Measurements from ENCODE around the gene AKAP6. TPM values are rescaled to one million over a fixed set of nuclear protein-coding genes. Genes with fewer than 3 reads are reported as not detected.

The AKAP6 gene
- total RNA-seq, 1 experiment from 2014 or later, result 1.9 TPM

- POLR2A ChIA-PET, result no interaction called here
- TF ChIP-seq TCF7L2 (IDR thresholded peaks at IDR 0.05; ENCODE audit: borderline replicate concordance, extremely low read depth, insufficient read depth, insufficient read length), result peak; percentile 78
- TF ChIP-seq SRF (IDR thresholded peaks at IDR 0.05; ENCODE audit: low read depth), result no peak
- no peak for TF ChIP-seq SP1 (IDR thresholded peaks at IDR 0.05; ENCODE audit: low read depth)
- TF ChIP-seq FOSL1 (IDR thresholded peaks at IDR 0.05; ENCODE audit: low read depth), result no peak
- no peak overlapping the region for H2AFZ ChIP-seq (ENCODE audit: low read depth, low read length, poor library complexity, severe bottlenecking)
- H3K27ac ChIP-seq (ENCODE audit: low read depth, low read length), result no peak overlapping the region
- DNase-seq (ENCODE audit: low read depth, low spot score) (no peak), ATAC-seq (no peak)
- H3K4me2 ChIP-seq (ENCODE audit: low read length), result no peak overlapping the region
- no peaks in the 10 kb centered on the region for H3K9me3 ChIP-seq (ENCODE audit: control insufficient read depth in 1 of 2, insufficient read depth in 1 of 2, low read depth in 1 of 2, low read length in 2 of 2)
- no TSS peak for BruUV-seq (replicated peaks)
- H3K9me2 ChIP-seq (ENCODE audit: insufficient read depth), result 0 out of 2 replicates have a peak, but pooled peaks cover 4% of the 10 kb centered on the region
- no peaks in the 10 kb centered on the region for H4K20me1 ChIP-seq (ENCODE audit: insufficient read depth)
- intact Hi-C loops (cut with micrococcal nuclease), result no loop called here
- H3K36me3 ChIP-seq (ENCODE audit: control insufficient read depth in 1 of 2, insufficient read depth in 2 of 2, low read length in 2 of 2), result no peaks in the 10 kb centered on the region
- no peaks in the 10 kb centered on the region for H3K27me3 ChIP-seq (ENCODE audit: insufficient read depth, low read length)
- RAD21 ChIA-PET (ENCODE audit: low non-redundant PET in 1 of 2, low total read pairs in 2 of 2, uncharacterized antibody in 2 of 2, unreplicated experiment in 2 of 2), result no interaction called here
- no peak overlapping the region for H3K9ac ChIP-seq (ENCODE audit: low read length)
- no peaks in the 10 kb centered on the region for H3K4me1 ChIP-seq (ENCODE audit: control insufficient read depth in 1 of 2, insufficient read depth in 2 of 2, low read length in 2 of 2)
- no peaks in the 10 kb centered on the region for H3K79me2 ChIP-seq (ENCODE audit: insufficient read depth, low read length)
- no peak overlapping the region for H3K4me3 ChIP-seq (replicated peaks in 1 of 2; ENCODE audit: low read depth in 1 of 2, low read length in 2 of 2)
- CTCF ChIA-PET, result no interaction called here
Observed at GRCh38 chr14:32378284-32378683, 49.2 kb downstream of the AKAP6 start.

- TF ChIP-seq ATF3 (IDR thresholded peaks at IDR 0.05) (no peak), TCF7L2 (IDR thresholded peaks at IDR 0.05; ENCODE audit: borderline replicate concordance, extremely low read depth, insufficient read depth, insufficient read length) (peak; percentile 17)
- ChIA-PET RAD21 (ENCODE audit: low non-redundant PET in 1 of 2, low total read pairs in 2 of 2, uncharacterized antibody in 2 of 2, unreplicated experiment in 2 of 2) (no interaction called here), POLR2A (no interaction called here), CTCF (no interaction called here)
- Histone ChIP-seq H3K9me2 (ENCODE audit: insufficient read depth) (0 out of 2 replicates have a peak, but pooled peaks cover 4% of the 10 kb centered on the region), H3K4me2 (ENCODE audit: low read length) (no peak overlapping the region), H3K36me3 (ENCODE audit: control insufficient read depth in 1 of 2, insufficient read depth in 2 of 2, low read length in 2 of 2) (no peaks in the 10 kb centered on the region), H3K27me3 (ENCODE audit: insufficient read depth, low read length) (no peaks in the 10 kb centered on the region), H2AFZ (ENCODE audit: low read depth, low read length, poor library complexity, severe bottlenecking) (no peak overlapping the region), H3K4me3 (replicated peaks in 1 of 2; ENCODE audit: low read depth in 1 of 2, low read length in 2 of 2) (no peak overlapping the region), H3K9me3 (ENCODE audit: control insufficient read depth in 1 of 2, insufficient read depth in 1 of 2, low read depth in 1 of 2, low read length in 2 of 2) (no peaks in the 10 kb centered on the region), H4K20me1 (ENCODE audit: insufficient read depth) (no peaks in the 10 kb centered on the region), H3K9ac (ENCODE audit: low read length) (no peak overlapping the region), H3K27ac (ENCODE audit: low read depth, low read length) (no peak overlapping the region), H3K4me1 (ENCODE audit: control insufficient read depth in 1 of 2, insufficient read depth in 2 of 2, low read length in 2 of 2) (no peaks in the 10 kb centered on the region), H3K79me2 (ENCODE audit: insufficient read depth, low read length) (no peaks in the 10 kb centered on the region)
- ATAC-seq (no peak), DNase-seq (ENCODE audit: low read depth, low spot score) (no peak)
- intact Hi-C loops (cut with micrococcal nuclease), result no loop called here
- no TSS peak for BruUV-seq (replicated peaks)
Observed at GRCh38 chr14:32379447-32379846, 50.3 kb downstream of the AKAP6 start.
